ENCODE measurements around the gene BICD1. TPM values are rescaled to one million over a fixed set of nuclear protein-coding genes. Genes with fewer than 3 reads are reported as not detected.
"Not testable (repeated sequence)": the region's sequence is repeated elsewhere in the genome, so short reads cannot be mapped to it uniquely, and the experiment has no call there.

The BICD1 gene
- total RNA-seq, 1 experiment from 2014 or later = 11.8 TPM

DNA sequence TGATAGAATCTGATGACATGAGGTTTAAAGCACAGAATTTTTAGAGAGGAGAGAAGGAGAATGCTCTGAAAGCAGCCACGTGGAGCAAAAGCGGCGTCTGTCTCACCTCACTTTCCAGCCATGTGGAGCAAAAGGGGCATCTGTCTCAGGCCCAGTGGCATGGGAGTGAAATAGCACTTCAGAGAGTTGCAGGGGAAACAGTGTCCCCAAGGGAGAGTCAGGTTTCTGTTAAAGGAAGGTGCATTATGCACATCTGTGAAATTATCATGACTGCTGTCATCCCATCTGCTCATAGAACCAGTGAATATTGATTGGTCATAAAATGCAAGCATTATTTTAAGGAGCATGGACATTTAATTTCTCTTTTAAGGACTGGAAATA, 124.0 kb downstream of the BICD1 start:
- DNase-seq (ENCODE audit: low read depth in 1 of 2, low spot score in 2 of 2) = no peak
- H3K27me3 ChIP-seq (replicated peaks) = no peaks in the 10 kb centered on the region
- no peak overlapping the region for H3K27ac ChIP-seq
- no peaks in the 10 kb centered on the region for H3K9me3 ChIP-seq (replicated peaks)
- no peaks in the 10 kb centered on the region; the same call in 1 of the 2 replicates for H3K36me3 ChIP-seq
- H3K4me3 ChIP-seq = no peak overlapping the region
- no peaks in the 10 kb centered on the region for H3K4me1 ChIP-seq (replicated peaks)

DNA sequence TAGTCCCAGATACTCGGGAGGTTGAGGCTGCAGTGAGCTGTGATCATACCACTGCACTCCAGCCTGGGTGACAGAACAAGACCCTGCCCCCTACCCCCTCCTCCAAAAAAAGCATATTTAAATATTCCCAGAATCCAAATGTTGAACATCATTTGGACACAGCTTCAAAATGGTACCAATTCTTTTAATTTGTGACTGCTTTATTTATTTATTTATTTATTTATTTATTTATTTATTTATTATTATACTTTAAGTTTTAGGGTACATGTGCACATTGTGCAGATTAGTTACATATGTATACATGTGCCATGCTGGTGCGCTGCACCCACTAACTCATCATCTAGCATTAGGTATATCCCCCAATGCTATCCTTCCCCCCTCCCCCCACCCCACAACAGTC, 124.7 kb downstream of the BICD1 start:
- not testable (repeated sequence) for DNase-seq (ENCODE audit: low read depth in 1 of 2, low spot score in 2 of 2); H3K4me3 ChIP-seq; H3K9me3 ChIP-seq (replicated peaks); H3K27me3 ChIP-seq (replicated peaks); H3K36me3 ChIP-seq; H3K4me1 ChIP-seq (replicated peaks); H3K27ac ChIP-seq

DNA sequence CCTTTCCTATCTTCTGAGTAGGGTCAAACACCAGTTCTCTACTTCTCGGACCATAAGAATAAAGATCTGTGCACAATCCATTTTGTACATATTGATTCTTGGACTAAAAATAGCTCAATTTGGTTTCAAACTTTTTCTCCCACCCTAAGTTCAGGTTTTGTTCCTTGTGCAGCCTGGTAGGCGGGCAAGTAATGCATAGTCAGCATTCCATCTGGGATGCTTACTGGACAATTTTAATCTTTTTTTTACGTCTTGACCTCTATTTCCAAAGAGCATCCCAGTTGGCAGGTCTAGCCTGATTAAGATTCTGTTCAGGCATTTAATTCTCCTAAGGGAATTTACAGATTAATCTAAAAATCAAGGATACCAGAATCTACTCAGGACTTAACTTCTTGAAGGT, 126.9 kb downstream of the BICD1 start:
- H3K36me3 ChIP-seq = peaks cover 8% of the 10 kb centered on the region; the same call in 1 of the 2 replicates
- H3K4me1 ChIP-seq (replicated peaks) = no peaks in the 10 kb centered on the region
- H3K27me3 ChIP-seq (replicated peaks) = no peaks in the 10 kb centered on the region
- H3K4me3 ChIP-seq = no peak overlapping the region
- no peak overlapping the region for H3K27ac ChIP-seq
- DNase-seq (ENCODE audit: low read depth in 1 of 2, low spot score in 2 of 2) = no peak
- H3K9me3 ChIP-seq (replicated peaks) = peaks cover 6% of the 10 kb centered on the region; the same call in 1 of the 2 replicates

DNA sequence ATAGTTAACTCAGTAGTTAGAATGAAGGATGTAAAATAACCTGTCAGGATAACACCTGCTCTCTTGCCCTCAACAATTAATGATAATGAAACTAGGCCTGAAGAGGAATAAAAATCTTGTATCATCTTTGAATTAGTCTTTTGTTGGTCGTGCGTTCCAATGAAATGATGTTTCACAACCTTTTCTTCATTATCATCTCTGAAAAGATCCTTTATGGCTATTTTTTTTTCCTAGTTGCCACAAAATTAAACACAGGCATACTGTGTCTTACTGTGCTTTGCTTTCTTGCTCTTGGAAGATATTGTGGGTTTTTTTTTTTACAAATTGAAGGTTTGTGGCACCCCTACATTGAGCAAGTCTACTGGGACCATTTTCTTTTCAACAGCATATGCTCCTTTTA, 128.6 kb downstream of the BICD1 start:
- no peak for DNase-seq (ENCODE audit: low read depth in 1 of 2, low spot score in 2 of 2)
- H3K27ac ChIP-seq = no peak overlapping the region
- no peaks in the 10 kb centered on the region for H3K4me1 ChIP-seq (replicated peaks)

DNA sequence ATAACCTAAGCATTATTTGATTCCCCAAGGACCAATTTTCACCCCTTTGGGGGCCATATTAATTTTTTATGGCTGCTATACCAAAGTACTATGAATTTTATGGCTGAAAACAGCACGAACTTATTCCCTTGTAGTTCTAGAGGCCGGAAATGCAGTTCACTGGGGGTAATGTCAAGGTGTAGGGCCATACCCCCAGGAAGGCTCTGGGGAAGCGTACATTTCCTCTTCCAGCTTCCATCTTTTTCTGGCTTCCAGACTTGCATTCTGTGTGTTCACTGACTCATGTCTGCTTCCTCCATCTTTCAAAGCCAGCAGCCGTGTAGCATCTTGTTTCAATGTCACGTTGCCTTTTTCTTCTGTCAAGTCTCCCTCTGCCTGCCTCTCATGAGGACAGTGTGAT, 133.5 kb downstream of the BICD1 start:
- H3K4me3 ChIP-seq = no peak overlapping the region
- H3K4me1 ChIP-seq (replicated peaks) = no peaks in the 10 kb centered on the region
- H3K27me3 ChIP-seq (replicated peaks) = no peaks in the 10 kb centered on the region

More for the DNA sequence above, 128.6 kb downstream of the BICD1 start:
- peaks cover 6% of the 10 kb centered on the region; the same call in 1 of the 2 replicates for H3K9me3 ChIP-seq (replicated peaks)
- no peaks in the 10 kb centered on the region for H3K27me3 ChIP-seq (replicated peaks)
- H3K4me3 ChIP-seq = no peak overlapping the region
- H3K36me3 ChIP-seq = peaks cover 8% of the 10 kb centered on the region; the same call in 1 of the 2 replicates

DNA sequence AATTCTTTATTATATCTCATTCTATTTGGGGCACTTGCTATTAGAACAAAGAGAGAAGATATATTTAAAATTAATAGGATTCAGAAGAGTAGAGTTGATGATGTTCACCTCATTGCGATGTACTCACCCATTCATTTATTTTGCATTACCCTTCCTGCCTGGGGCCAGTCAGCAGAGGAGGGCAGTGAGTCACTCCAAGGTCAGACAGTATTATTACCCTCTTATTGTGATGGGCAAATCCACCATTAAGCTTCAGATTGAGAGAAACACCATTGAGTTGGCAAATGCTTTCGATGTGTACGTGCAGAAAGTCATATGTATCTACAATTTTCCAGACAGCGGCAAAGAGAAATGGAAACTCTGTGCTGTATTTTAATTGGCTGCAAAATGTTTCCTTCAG, 134.2 kb downstream of the BICD1 start:
- no peak for DNase-seq (ENCODE audit: low read depth in 1 of 2, low spot score in 2 of 2)
- Histone ChIP-seq H3K4me3 (no peak overlapping the region), H3K27me3 (replicated peaks) (no peaks in the 10 kb centered on the region), H3K36me3 (peaks cover 8% of the 10 kb centered on the region; the same call in 1 of the 2 replicates), H3K9me3 (replicated peaks) (peaks cover 6% of the 10 kb centered on the region; the same call in 1 of the 2 replicates), H3K27ac (no peak overlapping the region), H3K4me1 (replicated peaks) (no peaks in the 10 kb centered on the region)

More for the DNA sequence above, 133.5 kb downstream of the BICD1 start:
- no peak for DNase-seq (ENCODE audit: low read depth in 1 of 2, low spot score in 2 of 2)
- Histone ChIP-seq H3K36me3 (peaks cover 8% of the 10 kb centered on the region; the same call in 1 of the 2 replicates), H3K27ac (no peak overlapping the region), H3K9me3 (replicated peaks) (peaks cover 6% of the 10 kb centered on the region; the same call in 1 of the 2 replicates)

DNA sequence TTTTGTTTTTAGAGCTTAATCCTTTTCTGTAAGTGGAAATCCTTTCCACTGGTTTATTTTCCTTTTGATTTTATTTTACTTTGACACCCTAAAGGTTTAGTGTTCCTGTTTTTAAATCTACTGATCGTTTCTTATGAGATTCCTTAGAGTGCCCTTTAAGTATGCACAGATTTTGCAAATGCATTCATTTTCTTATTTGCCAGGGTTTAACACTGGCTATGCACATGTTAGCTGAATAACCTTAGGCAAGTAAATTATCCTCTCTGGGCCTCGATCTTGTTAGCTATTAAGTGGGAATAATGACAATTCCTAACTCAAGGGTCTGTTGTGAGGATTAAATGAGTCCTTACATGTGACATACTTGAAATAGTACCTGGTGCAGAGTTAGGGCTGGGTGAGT, 136.0 kb downstream of the BICD1 start:
- H3K27me3 ChIP-seq (replicated peaks) = no peaks in the 10 kb centered on the region
- DNase-seq (ENCODE audit: low read depth in 1 of 2, low spot score in 2 of 2) = no peak

DNA sequence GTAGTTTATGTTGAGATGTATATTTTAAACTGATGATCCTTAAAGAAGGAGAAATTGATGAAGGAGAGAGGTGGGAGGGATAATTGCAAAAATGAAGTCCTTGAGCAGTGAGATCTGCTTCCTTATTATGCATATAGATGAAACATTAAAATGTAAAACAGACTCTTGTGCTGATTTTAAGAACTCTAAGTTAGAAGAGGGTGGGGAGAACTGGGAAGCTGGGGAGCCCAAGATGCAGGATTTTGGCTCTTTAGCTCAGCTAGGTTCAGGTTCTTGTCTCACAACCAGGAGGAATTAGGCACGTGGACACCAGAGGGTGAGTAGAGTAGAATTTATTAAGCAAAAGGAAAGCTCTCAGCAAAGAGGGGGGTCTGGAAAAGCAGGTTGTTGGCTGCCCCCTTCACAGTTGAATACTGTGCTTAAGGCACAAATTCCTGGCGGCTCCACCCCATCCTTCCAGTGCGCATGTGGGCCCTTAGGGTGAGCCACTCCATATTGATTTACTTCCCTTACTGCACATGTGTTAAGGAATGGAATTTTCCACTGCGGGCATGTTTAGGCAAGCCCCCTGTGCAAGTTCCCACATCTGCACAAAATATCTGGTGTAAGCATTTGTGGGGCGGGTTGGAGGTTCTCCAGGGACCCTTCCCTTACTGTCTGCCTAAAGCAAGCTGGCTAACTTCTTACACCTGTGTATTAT, 141.9 kb downstream of the BICD1 start:
- H3K4me1 ChIP-seq (replicated peaks) = no peaks in the 10 kb centered on the region

More for the DNA sequence above, 136.0 kb downstream of the BICD1 start:
- Histone ChIP-seq H3K27ac (no peak overlapping the region), H3K9me3 (replicated peaks) (no peaks in the 10 kb centered on the region; the same call in 1 of the 2 replicates), H3K36me3 (peaks cover 2% of the 10 kb centered on the region; the same call in 1 of the 2 replicates), H3K4me1 (replicated peaks) (no peaks in the 10 kb centered on the region), H3K4me3 (no peak overlapping the region)

DNA sequence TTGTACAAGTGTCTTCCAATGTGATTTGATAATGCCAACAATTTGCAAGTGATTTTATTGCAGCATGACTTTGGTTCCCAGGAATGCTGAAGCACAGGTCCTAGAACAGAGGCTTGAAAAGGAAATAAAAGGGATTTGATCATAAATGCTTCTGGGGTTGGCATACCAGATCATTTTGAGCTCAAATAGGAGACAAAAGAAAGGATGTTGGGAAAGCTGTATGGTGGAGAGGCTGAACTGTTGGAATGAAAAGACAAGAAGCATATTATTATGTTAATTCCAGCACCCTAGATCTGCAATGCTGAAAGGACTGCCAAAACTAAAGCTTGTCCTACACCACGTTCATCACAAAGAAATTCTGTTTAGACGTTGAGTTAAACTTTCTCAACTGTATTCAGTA, 143.1 kb downstream of the BICD1 start:
- no peak for DNase-seq (ENCODE audit: low read depth in 1 of 2, low spot score in 2 of 2)
- H3K27me3 ChIP-seq (replicated peaks) = no peaks in the 10 kb centered on the region
- no peaks in the 10 kb centered on the region for H3K9me3 ChIP-seq (replicated peaks)

More for the DNA sequence above, 141.9 kb downstream of the BICD1 start:
- H3K9me3 ChIP-seq (replicated peaks) = no peaks in the 10 kb centered on the region
- no peak overlapping the region for H3K4me3 ChIP-seq
- no peak for DNase-seq (ENCODE audit: low read depth in 1 of 2, low spot score in 2 of 2)
- H3K36me3 ChIP-seq = no peaks in the 10 kb centered on the region
- H3K27me3 ChIP-seq (replicated peaks) = no peaks in the 10 kb centered on the region
- no peak overlapping the region for H3K27ac ChIP-seq

DNA sequence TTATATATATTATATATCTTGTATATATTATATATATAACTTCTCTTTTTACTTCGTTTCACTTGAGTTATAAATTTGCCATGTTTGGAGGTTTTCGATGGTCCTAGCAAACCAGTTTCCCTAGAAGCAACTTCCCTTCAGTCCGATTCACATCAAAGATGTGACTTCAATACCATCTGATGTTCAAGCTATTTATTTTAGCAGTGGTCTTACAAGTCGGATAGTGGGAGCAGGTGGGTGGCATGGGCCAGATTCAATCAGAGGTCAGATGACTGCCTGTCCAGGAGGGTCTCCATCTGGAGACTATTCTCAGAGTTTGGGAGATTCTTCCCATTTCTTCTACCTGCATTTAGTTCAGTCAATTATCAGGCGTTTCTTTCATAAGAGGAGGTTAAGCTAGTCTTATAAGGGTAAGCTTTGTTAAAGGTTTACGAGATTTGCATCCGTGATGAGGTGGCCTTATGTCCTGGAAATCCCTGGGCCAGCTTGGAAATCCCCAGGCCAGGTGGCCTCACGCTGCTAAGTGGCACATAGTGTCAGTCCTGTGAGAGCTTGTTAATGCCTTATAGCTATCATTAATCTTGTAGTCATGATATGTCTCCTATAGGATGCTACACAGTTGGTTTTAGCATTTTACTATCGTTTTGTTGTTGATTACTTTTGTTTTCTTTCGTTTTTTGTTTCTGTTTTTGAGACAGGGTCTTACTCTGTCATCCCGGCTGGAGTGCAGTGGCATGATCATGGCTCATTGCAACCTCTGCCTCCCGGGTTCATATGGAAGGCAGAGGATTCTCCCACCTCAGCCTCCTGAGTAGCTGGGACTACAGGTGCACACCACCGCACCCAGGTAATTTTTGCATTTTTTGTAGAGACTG, 145.8 kb downstream of the BICD1 start:
- no peaks in the 10 kb centered on the region for H3K27me3 ChIP-seq (replicated peaks)
- DNase-seq (ENCODE audit: low read depth in 1 of 2, low spot score in 2 of 2) = no peak
- H3K27ac ChIP-seq = no peak overlapping the region
- H3K4me1 ChIP-seq (replicated peaks) = no peaks in the 10 kb centered on the region
- H3K36me3 ChIP-seq = no peaks in the 10 kb centered on the region
- no peaks in the 10 kb centered on the region for H3K9me3 ChIP-seq (replicated peaks)
- H3K4me3 ChIP-seq = no peak overlapping the region

More for the DNA sequence above, 143.1 kb downstream of the BICD1 start:
- Histone ChIP-seq H3K4me3 (no peak overlapping the region), H3K27ac (no peak overlapping the region), H3K4me1 (replicated peaks) (no peaks in the 10 kb centered on the region), H3K36me3 (no peaks in the 10 kb centered on the region)

DNA sequence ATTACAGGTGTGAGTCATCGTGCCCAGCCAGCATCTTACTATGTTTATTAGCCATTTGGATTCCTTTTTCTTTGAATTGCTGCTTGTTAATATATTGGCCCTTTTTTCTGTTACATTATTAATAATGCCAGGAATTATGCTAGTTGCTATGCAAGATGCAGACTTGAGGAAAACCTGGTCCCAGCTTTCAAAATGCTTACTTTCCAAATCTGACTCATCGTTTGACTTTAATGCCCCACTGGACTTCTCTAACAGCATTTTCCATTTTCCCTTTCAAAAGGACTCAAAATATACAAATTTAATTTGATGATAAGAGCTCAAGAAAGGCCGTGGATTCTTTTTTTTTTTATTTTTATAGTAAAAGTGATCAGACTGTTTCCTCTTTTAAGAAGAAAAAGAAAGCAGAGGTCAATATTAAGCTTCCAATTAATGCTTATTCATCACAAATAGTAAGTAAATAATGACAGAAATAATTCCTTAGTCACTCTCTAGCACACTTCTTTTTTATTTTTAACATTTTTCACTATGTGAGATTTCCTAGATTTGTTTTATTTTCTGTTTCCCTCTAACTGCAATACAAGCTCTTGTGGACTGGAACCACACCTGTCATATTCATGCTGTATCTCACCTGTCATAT, 146.6 kb downstream of the BICD1 start:
- no peak for DNase-seq (ENCODE audit: low read depth in 1 of 2, low spot score in 2 of 2)
- H3K4me1 ChIP-seq (replicated peaks) = no peaks in the 10 kb centered on the region
- no peaks in the 10 kb centered on the region for H3K36me3 ChIP-seq
- H3K9me3 ChIP-seq (replicated peaks) = no peaks in the 10 kb centered on the region
- no peak overlapping the region for H3K4me3 ChIP-seq
- H3K27me3 ChIP-seq (replicated peaks) = no peaks in the 10 kb centered on the region
- no peak overlapping the region for H3K27ac ChIP-seq

DNA sequence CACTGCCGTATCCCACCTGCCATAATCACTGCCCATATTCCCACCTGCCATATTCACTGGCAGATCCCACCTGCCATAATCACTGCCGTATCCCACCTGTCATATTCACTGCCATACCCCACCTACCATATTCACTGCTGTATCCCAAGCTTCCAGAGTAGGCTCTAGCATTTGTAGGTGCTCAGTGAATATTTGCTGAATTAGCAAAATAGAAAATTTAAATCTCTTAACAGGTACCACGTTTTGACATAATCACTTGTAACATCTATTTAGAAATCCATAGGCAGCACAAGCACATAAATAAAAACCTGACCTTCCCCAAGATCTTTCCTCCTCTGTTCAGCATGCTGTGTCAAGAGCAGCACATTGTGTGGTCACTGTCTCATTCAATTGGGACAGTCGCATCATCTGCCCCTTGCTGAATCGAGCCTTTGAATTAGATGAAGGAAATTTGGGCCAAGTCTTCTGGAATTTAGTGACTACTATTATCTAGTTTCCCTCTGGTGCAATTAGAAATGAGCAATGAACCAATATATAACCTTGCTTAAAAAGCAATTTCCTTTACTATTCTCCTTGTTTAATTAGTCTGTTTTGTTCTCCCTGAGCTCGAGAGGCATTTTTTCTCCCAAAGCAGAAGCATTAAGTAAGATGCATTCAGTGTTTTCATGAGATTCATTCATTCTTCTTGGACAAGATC, 147.8 kb downstream of the BICD1 start:
- Histone ChIP-seq H3K36me3 (no peaks in the 10 kb centered on the region), H3K4me3 (no peak overlapping the region), H3K9me3 (replicated peaks) (no peaks in the 10 kb centered on the region), H3K27ac (no peak overlapping the region), H3K4me1 (replicated peaks) (no peaks in the 10 kb centered on the region), H3K27me3 (replicated peaks) (no peaks in the 10 kb centered on the region)
- DNase-seq (ENCODE audit: low read depth in 1 of 2, low spot score in 2 of 2) = no peak

DNA sequence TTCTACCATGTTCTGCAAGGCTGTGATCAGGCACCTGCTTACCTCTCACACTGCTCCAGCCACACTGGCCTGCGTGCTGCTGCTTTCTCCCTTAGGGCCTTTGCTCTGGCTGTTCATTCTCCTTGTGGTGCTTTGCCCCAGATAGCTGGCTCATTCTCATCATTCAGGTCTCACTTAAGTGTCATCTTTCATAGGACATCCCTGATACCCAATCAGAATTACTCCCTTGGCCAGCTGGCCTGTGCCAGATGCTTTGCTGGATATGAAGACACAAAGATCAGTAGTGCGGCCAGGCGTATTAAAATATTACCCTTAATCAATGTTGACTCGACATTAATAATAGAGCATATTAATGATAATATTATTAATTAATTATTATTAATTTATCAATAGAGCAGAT, 148.9 kb downstream of the BICD1 start:
- Histone ChIP-seq H3K27ac (no peak overlapping the region), H3K27me3 (replicated peaks) (no peaks in the 10 kb centered on the region), H3K4me3 (no peak overlapping the region), H3K36me3 (no peaks in the 10 kb centered on the region), H3K4me1 (replicated peaks) (no peaks in the 10 kb centered on the region), H3K9me3 (replicated peaks) (no peaks in the 10 kb centered on the region)
- no peak for DNase-seq (ENCODE audit: low read depth in 1 of 2, low spot score in 2 of 2)
